SU-DHL-6 (cell line): ENCODE results near the gene PDE4D.

Source experiments
- EZH2phosphoT487 ChIP-seq: fragments of 200-600 bp; sonication (generic), shearing (Covaris generic); conservative IDR thresholded peaks from 2 replicates; pipeline ENCODE4 v1.6.1; 2018; ENCODE audit warnings: mild to moderate bottlenecking, antibody characterized with exemption, low read length, moderate library complexity, mixed read lengths
- TF ChIP-seq, protein P1 (sequence below): fragments of 200-600 bp; sonication (generic); IDR thresholded peaks from one replicate; pipeline ENCODE4 v1.5.1; 2017; ENCODE audit warnings: antibody characterized with exemption, mild to moderate bottlenecking, low read length, moderate library complexity; ENCODE audit not compliant: insufficient read depth, poor library complexity, severe bottlenecking

DNA sequence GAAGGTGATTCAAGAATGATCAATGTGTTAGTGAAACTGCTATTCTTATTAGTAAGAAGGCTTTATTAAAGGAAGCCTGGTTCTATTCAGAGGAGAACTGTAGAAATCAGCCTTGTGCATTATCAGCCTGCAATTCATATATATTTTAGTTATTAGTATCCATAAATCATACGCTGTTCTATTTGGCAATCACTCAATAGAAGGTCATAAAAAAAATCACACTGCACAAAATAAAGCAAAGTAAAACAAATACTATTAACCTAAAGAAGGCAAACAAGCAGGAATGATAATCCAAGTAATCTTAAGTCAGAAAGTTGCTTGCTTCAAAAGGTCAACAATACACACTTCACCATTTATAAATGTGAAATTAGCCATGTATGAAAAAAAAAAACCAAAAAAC, 138.1 kb downstream of the PDE4D start:
- TF ChIP-seq, protein P1, sequence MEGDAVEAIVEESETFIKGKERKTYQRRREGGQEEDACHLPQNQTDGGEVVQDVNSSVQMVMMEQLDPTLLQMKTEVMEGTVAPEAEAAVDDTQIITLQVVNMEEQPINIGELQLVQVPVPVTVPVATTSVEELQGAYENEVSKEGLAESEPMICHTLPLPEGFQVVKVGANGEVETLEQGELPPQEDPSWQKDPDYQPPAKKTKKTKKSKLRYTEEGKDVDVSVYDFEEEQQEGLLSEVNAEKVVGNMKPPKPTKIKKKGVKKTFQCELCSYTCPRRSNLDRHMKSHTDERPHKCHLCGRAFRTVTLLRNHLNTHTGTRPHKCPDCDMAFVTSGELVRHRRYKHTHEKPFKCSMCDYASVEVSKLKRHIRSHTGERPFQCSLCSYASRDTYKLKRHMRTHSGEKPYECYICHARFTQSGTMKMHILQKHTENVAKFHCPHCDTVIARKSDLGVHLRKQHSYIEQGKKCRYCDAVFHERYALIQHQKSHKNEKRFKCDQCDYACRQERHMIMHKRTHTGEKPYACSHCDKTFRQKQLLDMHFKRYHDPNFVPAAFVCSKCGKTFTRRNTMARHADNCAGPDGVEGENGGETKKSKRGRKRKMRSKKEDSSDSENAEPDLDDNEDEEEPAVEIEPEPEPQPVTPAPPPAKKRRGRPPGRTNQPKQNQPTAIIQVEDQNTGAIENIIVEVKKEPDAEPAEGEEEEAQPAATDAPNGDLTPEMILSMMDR = no peak
- no peak for TF ChIP-seq EZH2phosphoT487
